GM12892 (cell line): ENCODE data around the gene TADA2A.

ENCODE experiments used
- DNase-seq: peaks from one replicate; pipeline ENCODE4 v3.0.0; 2011; ENCODE audit not compliant: insufficient read length
- FAIRE-seq: peaks from 2 replicates; lab custom pipeline; 2011; peaks lifted over from hg19 to GRCh38; lab: Jason Lieb, UNC
- POLR2A ChIP-seq: IDR thresholded peaks from 2 replicates; pipeline ENCODE4 v1.6.1; 2011; ENCODE audit warnings: low read depth, low read length, control low read depth
- POLR2AphosphoS5 ChIP-seq: IDR thresholded peaks from 2 replicates; pipeline ENCODE4 v1.6.1; 2011; ENCODE audit warnings: low read depth, low read length, control low read depth
- TAF1 ChIP-seq: IDR thresholded peaks from 2 replicates; pipeline ENCODE4 v1.6.1; 2011; ENCODE audit warnings: low read depth, mild to moderate bottlenecking, control low read depth, low read length, borderline replicate concordance

The TADA2A gene

DNA sequence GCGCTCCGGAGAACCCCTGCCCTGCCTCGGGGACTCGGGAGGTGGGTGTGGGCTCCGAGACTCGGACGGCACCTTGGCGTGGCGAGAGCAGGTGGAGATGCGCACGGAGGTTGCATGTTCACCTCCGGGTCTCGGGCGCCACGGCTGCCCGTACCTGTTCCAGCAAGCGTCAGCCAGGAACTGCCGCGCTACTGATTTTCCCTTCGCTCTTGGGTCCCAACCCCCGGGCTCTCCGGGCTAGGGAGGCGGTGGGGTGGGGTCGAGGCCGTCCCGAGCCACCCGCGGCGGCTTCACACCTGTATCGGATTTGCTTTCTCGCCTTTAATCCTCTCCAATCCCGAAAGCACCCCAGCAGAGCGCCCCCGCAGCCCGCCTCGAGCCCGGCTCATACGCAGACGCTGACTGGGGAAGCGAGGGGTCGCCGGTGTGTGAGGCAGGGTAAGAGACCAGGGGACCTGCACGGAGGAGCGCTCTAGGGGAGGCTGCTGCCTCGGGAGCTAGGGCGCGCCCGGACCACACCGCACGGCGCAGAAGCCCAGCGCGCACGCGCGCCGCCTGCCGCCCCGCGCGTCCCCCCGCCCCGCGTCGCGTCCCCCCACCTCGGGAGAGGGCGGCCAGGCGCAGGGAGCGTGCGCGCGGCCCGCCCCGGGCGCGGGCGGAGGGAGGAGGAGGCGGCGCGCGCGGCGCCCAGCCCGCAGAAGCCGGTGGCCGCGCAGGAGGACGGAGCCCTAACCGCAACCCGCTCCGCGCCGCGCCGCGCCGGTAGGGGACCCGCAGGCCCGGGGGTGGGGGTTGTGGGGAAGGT is 82.7 kb downstream of the TADA2A start, which contains the start of gene DUSP14:
TSS of gene DUSP14 (plus strand) at position 695 of the 805 bp plus-strand sequence. CDS start 22,382 bp downstream, outside the sequence.
- no peak for TF ChIP-seq TAF1
- TF ChIP-seq POLR2A: peak; percentile 71
- peak; percentile 59 for TF ChIP-seq POLR2AphosphoS5
- FAIRE-seq (no peak), DNase-seq (peak; percentile 85)

DNA sequence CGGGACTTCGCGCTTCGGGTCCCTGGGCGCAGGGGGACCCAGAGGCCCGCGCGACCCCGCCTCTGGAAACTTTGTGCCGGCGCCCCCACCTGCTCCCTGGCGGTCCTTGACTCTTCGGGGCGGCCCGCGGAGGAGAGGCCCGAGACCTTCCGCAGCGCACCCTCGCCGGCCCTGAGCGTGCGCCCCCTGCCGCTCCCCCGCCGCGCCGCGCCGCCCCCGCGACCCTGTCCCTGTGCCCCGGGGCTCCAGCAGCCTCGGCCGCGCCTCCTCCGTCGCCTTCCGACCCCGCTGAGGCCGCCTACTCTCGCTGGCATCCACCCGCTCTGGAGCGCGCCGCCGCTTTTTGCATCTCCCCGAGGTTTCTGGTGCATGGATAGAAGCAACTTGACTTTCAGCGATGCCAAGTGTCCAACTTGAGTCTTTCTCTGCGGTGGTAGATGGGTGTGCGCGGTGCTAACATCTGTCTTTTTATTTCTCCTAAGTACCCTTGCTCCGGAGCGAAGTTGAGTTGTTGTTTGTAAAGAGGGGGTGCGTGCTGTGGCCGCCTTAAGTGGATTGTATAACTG is 83.4 kb downstream of the TADA2A start:
- TF ChIP-seq TAF1 (no peak), POLR2A (no peak), POLR2AphosphoS5 (no peak)
- DNase-seq (peak; percentile 53), FAIRE-seq (no peak)

DNA sequence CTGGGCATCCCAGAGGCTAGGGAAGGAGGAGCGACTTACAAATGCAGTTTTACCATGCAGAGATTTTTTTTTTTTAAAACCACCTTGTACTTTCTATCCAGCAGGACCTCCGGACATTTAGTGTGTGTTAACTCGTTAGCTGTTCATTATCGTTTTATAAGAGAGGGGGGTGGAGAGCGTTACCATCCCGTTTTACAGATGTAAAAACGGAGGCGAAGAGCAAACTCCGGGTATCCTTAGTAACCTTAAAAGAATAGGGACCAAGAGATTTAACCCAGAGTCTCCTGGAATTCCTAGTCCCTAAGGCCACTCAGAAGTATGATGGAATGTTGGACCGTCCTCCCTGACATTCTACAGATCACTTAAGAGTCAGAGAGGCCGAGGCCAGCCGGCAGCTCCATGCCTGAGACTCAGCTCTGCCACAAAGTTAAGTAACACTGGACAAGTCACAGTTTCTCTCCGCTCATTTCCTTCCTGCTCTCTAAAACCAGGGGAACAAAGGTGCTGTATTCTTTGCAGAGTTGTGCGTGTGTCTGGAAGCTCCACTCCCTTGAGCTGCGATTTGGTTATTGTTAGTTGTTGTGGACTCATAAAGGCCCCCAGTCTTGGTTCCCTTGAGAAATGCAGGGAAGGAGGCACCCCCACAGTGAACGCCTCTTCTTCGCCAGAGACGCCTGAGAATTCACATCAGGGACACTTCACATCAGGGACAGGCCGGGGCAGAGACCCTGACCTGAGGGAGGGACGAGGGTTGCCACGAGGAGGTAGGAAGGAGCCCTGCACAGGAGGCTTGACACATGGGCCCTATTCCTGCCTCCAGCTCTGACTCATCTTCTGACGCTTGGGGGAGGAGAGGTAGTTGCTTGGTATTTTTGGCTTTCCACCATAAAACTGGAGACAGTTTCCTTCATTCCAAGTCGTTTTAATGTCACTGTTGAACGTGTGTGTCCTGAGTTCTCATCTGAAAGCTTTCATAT is 84.2 kb downstream of the TADA2A start:
- FAIRE-seq: no peak
- DNase-seq: no peak
- TF ChIP-seq POLR2A: no peak
- no peak for TF ChIP-seq POLR2AphosphoS5
- no peak for TF ChIP-seq TAF1

DNA sequence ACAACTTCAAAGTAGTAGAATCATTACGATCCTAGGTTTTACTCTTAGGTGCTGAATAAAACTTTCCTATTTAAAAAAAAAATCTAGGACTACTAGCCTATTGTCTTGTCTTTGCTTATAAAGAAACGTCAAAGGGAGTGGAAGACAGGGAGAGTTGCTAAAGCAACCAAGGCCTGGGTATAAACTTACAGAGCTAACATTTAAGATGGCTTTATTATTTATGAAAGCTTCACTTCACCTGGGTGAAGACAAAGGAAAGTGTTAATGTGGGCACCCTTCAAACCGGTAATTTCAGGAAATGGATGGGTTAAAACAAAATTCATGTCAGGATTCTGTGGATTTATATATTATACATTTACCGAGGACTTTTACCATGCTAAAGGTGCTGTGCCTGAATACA is 85.5 kb downstream of the TADA2A start:
- no peak for TF ChIP-seq TAF1
- TF ChIP-seq POLR2AphosphoS5: no peak
- no peak for TF ChIP-seq POLR2A
- FAIRE-seq: no peak

DNA sequence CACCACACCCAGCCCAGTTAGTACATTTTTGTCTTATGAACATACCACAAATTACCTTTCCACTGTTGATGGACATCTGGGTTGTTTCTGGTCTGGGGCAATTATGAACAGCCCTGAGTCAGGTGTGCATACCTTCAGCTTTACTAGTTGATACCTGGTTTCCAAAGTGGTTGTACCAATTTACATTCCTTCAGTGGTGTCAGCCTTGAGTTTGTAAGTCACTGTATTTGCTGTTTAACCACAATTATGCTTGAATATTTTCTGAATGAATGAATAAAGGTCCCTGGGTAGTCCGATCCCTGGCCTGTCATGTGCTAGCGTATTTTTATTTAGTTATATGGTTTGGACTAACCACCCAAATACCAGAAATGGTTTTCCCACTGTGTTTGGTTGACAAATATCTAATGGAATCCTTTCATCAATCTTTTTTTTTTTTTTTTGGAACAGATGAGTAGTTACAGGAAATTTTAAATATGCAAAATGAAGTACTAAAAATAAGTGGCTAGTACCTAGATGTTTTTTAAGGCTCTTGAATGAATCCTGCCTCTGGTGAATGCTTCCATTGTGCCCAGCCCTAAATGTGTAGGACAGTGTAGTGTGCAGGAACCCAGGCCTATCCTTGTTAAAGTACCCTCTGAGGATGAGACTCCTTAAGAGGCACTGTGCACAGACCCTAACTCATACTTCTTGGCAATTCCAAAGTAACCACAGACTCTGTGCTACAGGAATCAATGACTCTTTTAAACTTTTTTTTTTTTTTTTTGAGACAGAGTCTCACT is 86.8 kb downstream of the TADA2A start:
- no peak for DNase-seq
- FAIRE-seq: no peak
- TF ChIP-seq TAF1 (no peak), POLR2A (no peak), POLR2AphosphoS5 (no peak)

More for the DNA sequence above, 85.5 kb downstream of the TADA2A start:
- DNase-seq: no peak

DNA sequence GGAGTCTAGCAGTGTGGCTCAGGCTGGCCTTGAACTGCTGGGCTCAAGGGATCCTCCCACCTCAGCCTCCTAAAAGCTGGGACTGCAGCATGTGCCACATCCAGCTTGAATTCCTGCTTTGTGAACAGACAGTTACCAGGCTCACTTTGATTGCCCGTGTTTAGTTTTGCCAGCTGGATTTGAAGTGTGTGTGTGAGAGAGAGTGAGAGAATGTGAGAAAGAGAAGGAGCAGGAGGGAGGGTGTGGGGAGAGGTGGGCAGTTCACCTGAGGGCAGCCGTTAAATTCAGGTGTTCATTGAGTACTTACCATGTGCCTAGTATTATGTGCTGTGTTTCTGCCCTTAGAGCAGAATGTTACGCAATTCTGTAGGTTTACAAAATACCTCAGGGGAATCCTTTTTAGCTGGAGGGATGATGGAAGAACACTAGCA is 87.7 kb downstream of the TADA2A start:
- FAIRE-seq (no peak), DNase-seq (no peak)
- TF ChIP-seq TAF1 (no peak), POLR2AphosphoS5 (no peak)

DNA sequence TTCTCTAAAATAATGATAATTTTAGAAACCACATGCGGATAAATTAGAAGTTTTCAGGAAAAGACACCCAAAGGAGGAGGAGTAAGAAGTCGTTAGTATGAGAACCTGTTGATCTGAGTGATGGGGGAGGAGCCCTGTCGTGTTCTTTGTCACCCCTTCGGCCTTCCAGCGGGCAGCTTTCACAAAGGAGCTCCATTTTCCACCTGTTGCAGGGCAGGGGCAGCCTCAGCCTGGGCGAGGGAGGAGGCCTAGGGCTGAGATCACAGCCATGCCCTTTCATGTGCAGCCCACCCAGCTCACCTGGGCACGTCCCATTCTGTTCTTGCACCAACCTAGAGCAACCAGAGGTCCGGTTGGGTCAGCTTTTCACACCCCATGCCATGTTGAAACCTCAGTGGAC is 88.3 kb downstream of the TADA2A start:
- TF ChIP-seq TAF1 (no peak), POLR2AphosphoS5 (no peak), POLR2A (no peak)
- no peak for FAIRE-seq
- no peak for DNase-seq

DNA sequence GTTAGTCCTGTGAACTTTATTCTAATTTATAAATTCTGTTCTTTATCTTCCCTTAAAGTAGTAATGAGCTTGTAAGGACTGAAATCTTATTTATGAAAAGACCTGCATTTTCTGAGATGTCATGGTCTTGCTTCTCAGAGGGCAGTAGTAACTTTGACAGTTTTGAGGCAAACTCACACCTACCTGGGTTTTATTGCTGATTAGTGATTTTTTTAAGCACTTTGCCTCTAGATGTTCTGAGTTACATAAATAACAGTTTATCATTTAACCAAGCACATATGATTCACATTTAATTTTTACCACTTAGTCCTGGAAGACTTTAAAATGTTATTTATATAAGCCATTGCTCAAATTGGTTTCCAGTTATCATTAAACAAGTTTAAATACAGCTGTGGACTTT is 93.7 kb downstream of the TADA2A start:
- DNase-seq (no peak), FAIRE-seq (no peak)
- TF ChIP-seq POLR2AphosphoS5 (no peak), POLR2A (no peak), TAF1 (no peak)

DNA sequence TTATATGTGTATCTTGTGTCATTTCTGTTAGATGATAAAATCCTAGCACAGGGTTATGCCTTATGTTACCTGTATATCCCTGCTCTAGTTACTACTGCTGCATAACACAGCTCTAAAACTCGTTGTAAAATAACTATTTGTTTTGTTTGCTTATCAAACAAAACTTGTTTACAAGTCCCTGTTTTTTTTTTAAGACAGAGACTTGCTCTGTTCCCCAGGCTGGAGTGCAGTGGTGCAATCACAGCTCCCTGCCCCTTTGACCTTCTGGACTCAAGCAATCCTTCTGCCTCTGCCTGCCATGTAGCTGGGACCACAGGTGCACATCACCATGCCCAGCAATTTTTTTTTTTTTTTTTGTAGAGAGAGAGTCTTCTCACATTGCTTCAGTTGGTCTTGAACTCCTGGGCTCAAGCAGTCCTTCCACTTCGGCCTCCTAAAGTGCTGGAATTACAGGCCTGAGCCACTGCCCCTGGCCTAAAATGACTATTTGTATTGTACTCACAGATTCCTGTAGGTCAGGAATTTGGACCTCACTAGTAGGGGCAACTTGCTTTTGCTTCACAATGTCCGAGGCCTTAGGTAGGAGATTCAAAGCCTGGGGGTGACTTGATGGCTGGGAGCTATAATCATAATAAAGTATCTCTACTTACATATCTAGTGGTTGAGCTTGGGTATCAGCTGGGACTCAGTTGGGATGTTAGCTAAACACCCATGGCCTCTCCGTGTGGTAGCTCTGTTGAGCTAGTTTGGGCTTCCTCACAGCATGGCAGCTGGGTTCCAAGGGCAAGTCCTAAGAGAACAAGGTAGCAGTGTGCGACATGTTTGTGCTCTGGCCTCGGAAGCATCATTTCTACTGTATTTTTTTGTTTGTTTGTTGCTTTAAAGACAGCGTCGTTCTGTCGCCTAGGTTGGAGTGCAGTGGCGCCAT is 95.6 kb downstream of the TADA2A start:
- FAIRE-seq (no peak), DNase-seq (no peak)
- TF ChIP-seq POLR2AphosphoS5: no peak
- no peak for TF ChIP-seq POLR2A
- TF ChIP-seq TAF1: no peak

DNA sequence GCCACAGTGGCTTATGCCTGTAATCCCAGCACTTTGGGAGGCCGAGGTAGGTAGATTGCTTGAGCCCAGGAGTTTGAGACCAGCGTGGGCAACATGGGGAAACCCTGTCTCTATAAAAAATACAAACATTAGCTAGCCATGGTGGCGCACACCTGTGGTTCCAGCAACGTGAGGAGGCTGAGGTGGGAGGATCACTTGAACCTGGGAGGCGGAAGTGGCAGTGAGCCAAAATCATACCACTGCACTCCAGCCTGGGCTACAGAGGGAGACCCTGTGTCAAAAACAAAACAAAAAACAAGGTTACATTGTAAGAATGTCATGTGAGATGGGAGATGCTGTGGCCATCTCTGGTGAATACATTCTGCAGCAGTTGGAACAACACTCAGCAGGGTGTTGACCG is 96.5 kb downstream of the TADA2A start:
- FAIRE-seq: no peak

More for the DNA sequence above, 96.5 kb downstream of the TADA2A start:
- TF ChIP-seq POLR2A: no peak
- TF ChIP-seq POLR2AphosphoS5: no peak
- no peak for TF ChIP-seq TAF1
- no peak for DNase-seq
